Liver (tissue), 3 donors: ENCODE results near the gene HEPACAM2.

ENCODE experiments used
- EGR1 ChIP-seq, 2 donors: IDR thresholded peaks; 2 replicates each; pipeline ENCODE4 v1.6.1; 2016 to 2018; ENCODE audit warnings: antibody characterized with exemption in 2 of 2, low read depth in 2 of 2
- GABPA ChIP-seq, 2 donors: IDR thresholded peaks in 1 of 2; conservative IDR thresholded peaks in 1 of 2; 2 replicates each; pipeline ENCODE4 v1.6.1; 2016; ENCODE audit warnings: antibody characterized with exemption in 2 of 2, mild to moderate bottlenecking in 1 of 2, moderate library complexity in 1 of 2
- RAD21 ChIP-seq, 2 donors: IDR thresholded peaks; 2 replicates each; pipeline ENCODE4 v1.6.1; 2016; ENCODE audit warnings: antibody characterized with exemption in 2 of 2, mild to moderate bottlenecking in 2 of 2
- RXRA ChIP-seq, 2 donors: IDR thresholded peaks; 2 replicates each; pipeline ENCODE4 v1.6.1; 2017 to 2018; ENCODE audit warnings: antibody characterized with exemption in 2 of 2, mild to moderate bottlenecking in 1 of 2
- YY1 ChIP-seq: IDR thresholded peaks from 2 replicates; pipeline ENCODE4 v1.6.1; 2016; ENCODE audit warnings: antibody characterized with exemption, mild to moderate bottlenecking
- TF ChIP-seq, protein P1 (sequence below): IDR thresholded peaks from 2 replicates; pipeline ENCODE4 v1.6.1; 2016; ENCODE audit warnings: antibody characterized with exemption, mild to moderate bottlenecking
- TF ChIP-seq, protein P2 (sequence below): fragments of 150-350 bp; IDR thresholded peaks from 2 replicates; pipeline ENCODE4 v1.5.1; 2017; ENCODE audit warnings: improper control_type of control experiment, low read depth, low read length; ENCODE audit not compliant: missing input control
- TF ChIP-seq, protein P3 (sequence below): IDR thresholded peaks from 2 replicates; pipeline ENCODE4 v1.6.1; 2016; ENCODE audit warnings: antibody characterized with exemption
- TF ChIP-seq, protein P4 (sequence below): IDR thresholded peaks from 2 replicates; pipeline ENCODE4 v1.6.1; 2016; ENCODE audit warnings: antibody characterized with exemption
- donor health status: healthy.
- donor health status: healthy.

DNA sequence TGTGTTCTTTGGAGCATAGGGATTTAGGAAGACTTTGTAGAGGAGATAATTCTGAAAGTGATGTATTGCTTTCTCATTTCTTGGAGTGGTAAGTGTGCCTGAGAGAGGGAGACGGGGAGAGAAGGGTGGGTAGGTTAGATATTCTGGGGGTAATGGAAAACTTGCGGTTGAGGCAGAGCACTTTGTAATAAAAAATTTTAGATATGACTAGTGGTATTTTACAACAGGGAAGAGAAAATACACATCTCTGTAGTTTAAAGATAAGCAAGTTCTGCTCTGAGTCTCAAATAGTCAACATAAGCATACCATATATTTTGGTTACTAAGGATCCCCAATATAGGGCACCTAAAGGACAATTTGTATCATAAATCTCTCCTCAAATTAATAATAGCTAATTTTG is 12.5 kb upstream of the HEPACAM2 start:
- TF ChIP-seq, protein P1, sequence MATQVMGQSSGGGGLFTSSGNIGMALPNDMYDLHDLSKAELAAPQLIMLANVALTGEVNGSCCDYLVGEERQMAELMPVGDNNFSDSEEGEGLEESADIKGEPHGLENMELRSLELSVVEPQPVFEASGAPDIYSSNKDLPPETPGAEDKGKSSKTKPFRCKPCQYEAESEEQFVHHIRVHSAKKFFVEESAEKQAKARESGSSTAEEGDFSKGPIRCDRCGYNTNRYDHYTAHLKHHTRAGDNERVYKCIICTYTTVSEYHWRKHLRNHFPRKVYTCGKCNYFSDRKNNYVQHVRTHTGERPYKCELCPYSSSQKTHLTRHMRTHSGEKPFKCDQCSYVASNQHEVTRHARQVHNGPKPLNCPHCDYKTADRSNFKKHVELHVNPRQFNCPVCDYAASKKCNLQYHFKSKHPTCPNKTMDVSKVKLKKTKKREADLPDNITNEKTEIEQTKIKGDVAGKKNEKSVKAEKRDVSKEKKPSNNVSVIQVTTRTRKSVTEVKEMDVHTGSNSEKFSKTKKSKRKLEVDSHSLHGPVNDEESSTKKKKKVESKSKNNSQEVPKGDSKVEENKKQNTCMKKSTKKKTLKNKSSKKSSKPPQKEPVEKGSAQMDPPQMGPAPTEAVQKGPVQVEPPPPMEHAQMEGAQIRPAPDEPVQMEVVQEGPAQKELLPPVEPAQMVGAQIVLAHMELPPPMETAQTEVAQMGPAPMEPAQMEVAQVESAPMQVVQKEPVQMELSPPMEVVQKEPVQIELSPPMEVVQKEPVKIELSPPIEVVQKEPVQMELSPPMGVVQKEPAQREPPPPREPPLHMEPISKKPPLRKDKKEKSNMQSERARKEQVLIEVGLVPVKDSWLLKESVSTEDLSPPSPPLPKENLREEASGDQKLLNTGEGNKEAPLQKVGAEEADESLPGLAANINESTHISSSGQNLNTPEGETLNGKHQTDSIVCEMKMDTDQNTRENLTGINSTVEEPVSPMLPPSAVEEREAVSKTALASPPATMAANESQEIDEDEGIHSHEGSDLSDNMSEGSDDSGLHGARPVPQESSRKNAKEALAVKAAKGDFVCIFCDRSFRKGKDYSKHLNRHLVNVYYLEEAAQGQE: no peak
- TF ChIP-seq, protein P2, sequence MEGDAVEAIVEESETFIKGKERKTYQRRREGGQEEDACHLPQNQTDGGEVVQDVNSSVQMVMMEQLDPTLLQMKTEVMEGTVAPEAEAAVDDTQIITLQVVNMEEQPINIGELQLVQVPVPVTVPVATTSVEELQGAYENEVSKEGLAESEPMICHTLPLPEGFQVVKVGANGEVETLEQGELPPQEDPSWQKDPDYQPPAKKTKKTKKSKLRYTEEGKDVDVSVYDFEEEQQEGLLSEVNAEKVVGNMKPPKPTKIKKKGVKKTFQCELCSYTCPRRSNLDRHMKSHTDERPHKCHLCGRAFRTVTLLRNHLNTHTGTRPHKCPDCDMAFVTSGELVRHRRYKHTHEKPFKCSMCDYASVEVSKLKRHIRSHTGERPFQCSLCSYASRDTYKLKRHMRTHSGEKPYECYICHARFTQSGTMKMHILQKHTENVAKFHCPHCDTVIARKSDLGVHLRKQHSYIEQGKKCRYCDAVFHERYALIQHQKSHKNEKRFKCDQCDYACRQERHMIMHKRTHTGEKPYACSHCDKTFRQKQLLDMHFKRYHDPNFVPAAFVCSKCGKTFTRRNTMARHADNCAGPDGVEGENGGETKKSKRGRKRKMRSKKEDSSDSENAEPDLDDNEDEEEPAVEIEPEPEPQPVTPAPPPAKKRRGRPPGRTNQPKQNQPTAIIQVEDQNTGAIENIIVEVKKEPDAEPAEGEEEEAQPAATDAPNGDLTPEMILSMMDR: no peak
- TF ChIP-seq RXRA (IDR thresholded peaks at IDR 0.05) (no peak), EGR1 (IDR thresholded peaks at IDR 0.05; ENCODE audit: low read depth in 2 of 2) (no peak), YY1 (no peak), GABPA (IDR thresholded peaks at IDR 0.05 in 1 of 2, conservative IDR thresholded peaks at IDR 0.05 in 1 of 2) (no peak), RAD21 (IDR thresholded peaks at IDR 0.05) (no peak)
- TF ChIP-seq, protein P3, sequence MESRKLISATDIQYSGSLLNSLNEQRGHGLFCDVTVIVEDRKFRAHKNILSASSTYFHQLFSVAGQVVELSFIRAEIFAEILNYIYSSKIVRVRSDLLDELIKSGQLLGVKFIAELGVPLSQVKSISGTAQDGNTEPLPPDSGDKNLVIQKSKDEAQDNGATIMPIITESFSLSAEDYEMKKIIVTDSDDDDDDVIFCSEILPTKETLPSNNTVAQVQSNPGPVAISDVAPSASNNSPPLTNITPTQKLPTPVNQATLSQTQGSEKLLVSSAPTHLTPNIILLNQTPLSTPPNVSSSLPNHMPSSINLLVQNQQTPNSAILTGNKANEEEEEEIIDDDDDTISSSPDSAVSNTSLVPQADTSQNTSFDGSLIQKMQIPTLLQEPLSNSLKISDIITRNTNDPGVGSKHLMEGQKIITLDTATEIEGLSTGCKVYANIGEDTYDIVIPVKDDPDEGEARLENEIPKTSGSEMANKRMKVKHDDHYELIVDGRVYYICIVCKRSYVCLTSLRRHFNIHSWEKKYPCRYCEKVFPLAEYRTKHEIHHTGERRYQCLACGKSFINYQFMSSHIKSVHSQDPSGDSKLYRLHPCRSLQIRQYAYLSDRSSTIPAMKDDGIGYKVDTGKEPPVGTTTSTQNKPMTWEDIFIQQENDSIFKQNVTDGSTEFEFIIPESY: no peak
- TF ChIP-seq, protein P4, sequence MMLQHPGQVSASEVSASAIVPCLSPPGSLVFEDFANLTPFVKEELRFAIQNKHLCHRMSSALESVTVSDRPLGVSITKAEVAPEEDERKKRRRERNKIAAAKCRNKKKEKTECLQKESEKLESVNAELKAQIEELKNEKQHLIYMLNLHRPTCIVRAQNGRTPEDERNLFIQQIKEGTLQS: no peak
